Astrocyte of the spinal cord (primary cell): ENCODE measurements around the gene KRTAP20-4.

Experiments used
- DNase-seq: peaks from one replicate; pipeline ENCODE4 v3.0.0; 2011; ENCODE audit warnings: low read depth, low spot score
- H3K4me3 ChIP-seq: 2 replicates; pipeline ENCODE4 v1.5.1; 2011; ENCODE audit warnings: low read depth, mild to moderate bottlenecking, low read length, moderate library complexity
- in situ Hi-C: cut with HindIII; loops from 2 replicates; pipeline ENCODE4 v1.10.0; 2017; ENCODE audit warnings: low sequenced_read_pairs
- TF ChIP-seq, protein P1 (sequence below): IDR thresholded peaks from 2 replicates; pipeline ENCODE4 v1.5.1; 2012; ENCODE audit warnings: low read depth, mild to moderate bottlenecking, low read length, inconsistent platforms

Gene KRTAP20-4

DNA sequence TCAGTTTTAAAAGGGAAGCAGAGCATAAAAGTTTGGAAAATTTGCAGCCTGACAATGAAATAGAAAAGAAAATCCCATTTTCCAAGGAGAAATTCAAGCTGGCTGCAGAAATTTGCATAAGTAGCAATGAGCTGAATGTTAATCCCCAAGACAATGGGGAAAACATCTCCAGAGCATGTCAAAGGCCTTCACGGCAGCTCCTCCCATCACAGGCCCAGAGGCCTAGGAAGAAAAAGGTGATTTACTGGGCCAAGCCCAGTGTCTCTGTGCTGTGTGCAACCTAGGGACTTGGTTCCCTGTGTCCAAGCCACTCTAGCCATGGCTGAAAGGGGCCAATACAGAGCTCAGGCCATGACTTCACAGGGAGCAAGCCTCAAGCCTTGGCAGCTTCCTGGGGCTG lies 48.3 kb downstream of the KRTAP20-4 start:
- DNase-seq = no peak
- no peak overlapping the region for H3K4me3 ChIP-seq
- TF ChIP-seq, protein P1, sequence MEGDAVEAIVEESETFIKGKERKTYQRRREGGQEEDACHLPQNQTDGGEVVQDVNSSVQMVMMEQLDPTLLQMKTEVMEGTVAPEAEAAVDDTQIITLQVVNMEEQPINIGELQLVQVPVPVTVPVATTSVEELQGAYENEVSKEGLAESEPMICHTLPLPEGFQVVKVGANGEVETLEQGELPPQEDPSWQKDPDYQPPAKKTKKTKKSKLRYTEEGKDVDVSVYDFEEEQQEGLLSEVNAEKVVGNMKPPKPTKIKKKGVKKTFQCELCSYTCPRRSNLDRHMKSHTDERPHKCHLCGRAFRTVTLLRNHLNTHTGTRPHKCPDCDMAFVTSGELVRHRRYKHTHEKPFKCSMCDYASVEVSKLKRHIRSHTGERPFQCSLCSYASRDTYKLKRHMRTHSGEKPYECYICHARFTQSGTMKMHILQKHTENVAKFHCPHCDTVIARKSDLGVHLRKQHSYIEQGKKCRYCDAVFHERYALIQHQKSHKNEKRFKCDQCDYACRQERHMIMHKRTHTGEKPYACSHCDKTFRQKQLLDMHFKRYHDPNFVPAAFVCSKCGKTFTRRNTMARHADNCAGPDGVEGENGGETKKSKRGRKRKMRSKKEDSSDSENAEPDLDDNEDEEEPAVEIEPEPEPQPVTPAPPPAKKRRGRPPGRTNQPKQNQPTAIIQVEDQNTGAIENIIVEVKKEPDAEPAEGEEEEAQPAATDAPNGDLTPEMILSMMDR = no peak
- in situ Hi-C loops = no loop called here
